SU-DHL-6 (cell line): ENCODE data around the gene NSMF.

Experiments used
- H2AFZ ChIP-seq: fragments of 200-600 bp; sonication (generic); 2 replicates; pipeline ENCODE4 v1.6.1; 2014; ENCODE audit warnings: low read depth, mild to moderate bottlenecking, moderate library complexity, mixed read lengths, antibody characterized with exemption, low read length; ENCODE audit not compliant: severe bottlenecking
- H3F3A ChIP-seq: fragments of 200-600 bp; shearing (Covaris generic); 2 replicates; pipeline ENCODE4 v1.6.0; 2016; ENCODE audit warnings: antibody characterized with exemption, mild to moderate bottlenecking; ENCODE audit not compliant: insufficient read depth
- H3K27ac ChIP-seq: fragments of 200-600 bp; sonication (generic); 2 replicates; pipeline ENCODE4 v1.5.1; 2016; ENCODE audit warnings: low read depth, mild to moderate bottlenecking, low read length, moderate library complexity, mixed read lengths
- H3K27me3 ChIP-seq: fragments of 200-600 bp; sonication (generic), shearing (Covaris generic); 2 replicates; pipeline ENCODE4 v1.6.0; 2014; ENCODE audit warnings: mild to moderate bottlenecking, low read length
- H3K36me3 ChIP-seq: fragments of 200-600 bp; sonication (generic); 2 replicates; pipeline ENCODE4 v1.6.1; 2014; ENCODE audit warnings: mild to moderate bottlenecking, low read length, mixed read lengths
- H3K4me2 ChIP-seq: fragments of 300-600, 200-600 bp; shearing (Covaris generic), sonication (generic); 2 replicates; pipeline ENCODE4 v1.6.0; 2014; ENCODE audit warnings: low read length, low read depth, mild to moderate bottlenecking; ENCODE audit not compliant: poor library complexity, severe bottlenecking
- H3K4me3 ChIP-seq: fragments of 200-600 bp; sonication (generic); 2 replicates; pipeline ENCODE4 v1.5.1; 2014; ENCODE audit warnings: antibody characterized with exemption, low read length, mild to moderate bottlenecking, mixed read lengths; ENCODE audit not compliant: insufficient read depth, poor library complexity, severe bottlenecking
- H3K79me2 ChIP-seq: fragments of 200-600 bp; sonication (generic); 2 replicates; pipeline ENCODE4 v1.6.1; 2014; ENCODE audit warnings: mild to moderate bottlenecking, low read length, moderate library complexity; ENCODE audit not compliant: insufficient read depth
- H3K9ac ChIP-seq: fragments of 200-600 bp; sonication (generic); 2 replicates; pipeline ENCODE4 v1.7.0; 2014; ENCODE audit warnings: mild to moderate bottlenecking, low read length
- H3K9me2 ChIP-seq: fragments of 200-600 bp; sonication (generic); replicated peaks from 2 replicates; pipeline ENCODE4 v1.6.1; 2014; ENCODE audit warnings: low read length; ENCODE audit not compliant: insufficient read depth
- H3K9me3 ChIP-seq: fragments of 200-600 bp; sonication (generic); 2 replicates; pipeline ENCODE4 v1.6.1; 2014; ENCODE audit warnings: low read length, mixed read lengths; ENCODE audit not compliant: insufficient read depth
- H4K20me1 ChIP-seq: fragments of 200-600 bp; sonication (generic); 2 replicates; pipeline ENCODE4 v1.6.1; 2014; ENCODE audit warnings: low read depth, mild to moderate bottlenecking, antibody characterized with exemption, low read length, moderate library complexity, mixed read lengths
- CTCF ChIP-seq: fragments of 200-600 bp; sonication (generic); IDR thresholded peaks from one replicate; pipeline ENCODE4 v1.5.1; 2017; ENCODE audit warnings: antibody characterized with exemption, mild to moderate bottlenecking, low read length, moderate library complexity; ENCODE audit not compliant: insufficient read depth, poor library complexity, severe bottlenecking
- EZH2phosphoT487 ChIP-seq: fragments of 200-600 bp; sonication (generic), shearing (Covaris generic); conservative IDR thresholded peaks from 2 replicates; pipeline ENCODE4 v1.6.1; 2018; ENCODE audit warnings: mild to moderate bottlenecking, antibody characterized with exemption, low read length, moderate library complexity, mixed read lengths

The NSMF gene

DNA sequence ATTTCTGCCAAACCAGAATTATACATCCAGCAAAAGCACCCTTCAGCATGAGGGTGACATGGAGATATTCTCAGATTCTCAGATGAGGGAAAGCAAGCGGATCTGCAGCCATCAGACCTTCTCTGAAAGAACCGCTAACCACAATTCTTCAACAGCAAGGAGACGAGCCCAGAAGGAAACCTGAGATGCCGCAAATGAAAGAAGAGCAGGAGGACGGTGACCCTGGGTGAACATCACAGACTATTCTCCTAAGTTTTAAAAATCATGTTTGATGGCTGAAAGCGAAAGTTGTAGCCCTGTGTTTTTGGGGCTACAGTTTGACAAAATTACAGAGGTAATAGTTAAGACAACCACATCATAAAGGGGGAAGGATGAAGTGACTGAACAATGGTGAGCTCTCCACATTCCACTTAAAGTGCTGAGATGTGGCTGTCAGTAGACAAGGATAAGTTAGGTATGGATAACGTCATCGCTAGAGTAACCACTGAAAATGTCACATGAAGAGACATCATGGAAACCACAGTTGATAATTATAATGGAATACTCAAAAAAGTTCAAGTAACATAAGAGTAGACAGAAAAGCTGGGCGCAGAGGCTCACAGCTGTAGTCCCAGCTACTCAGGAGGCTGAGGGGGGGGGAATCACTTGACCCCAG is 31.5 kb upstream of the NSMF start:
- Histone ChIP-seq H3K4me2 (no peak overlapping the region), H3K9me2 (no peaks in the 10 kb centered on the region), H2AFZ (no peak overlapping the region), H3F3A (no peaks in the 10 kb centered on the region), H3K27me3 (no peaks in the 10 kb centered on the region), H3K4me3 (no peak overlapping the region), H3K9ac (no peak overlapping the region), H3K27ac (no peak overlapping the region), H3K79me2 (no peaks in the 10 kb centered on the region), H3K36me3 (no peaks in the 10 kb centered on the region), H3K9me3 (no peaks in the 10 kb centered on the region), H4K20me1 (no peaks in the 10 kb centered on the region)
- no peak for TF ChIP-seq EZH2phosphoT487
- no peak for TF ChIP-seq CTCF

DNA sequence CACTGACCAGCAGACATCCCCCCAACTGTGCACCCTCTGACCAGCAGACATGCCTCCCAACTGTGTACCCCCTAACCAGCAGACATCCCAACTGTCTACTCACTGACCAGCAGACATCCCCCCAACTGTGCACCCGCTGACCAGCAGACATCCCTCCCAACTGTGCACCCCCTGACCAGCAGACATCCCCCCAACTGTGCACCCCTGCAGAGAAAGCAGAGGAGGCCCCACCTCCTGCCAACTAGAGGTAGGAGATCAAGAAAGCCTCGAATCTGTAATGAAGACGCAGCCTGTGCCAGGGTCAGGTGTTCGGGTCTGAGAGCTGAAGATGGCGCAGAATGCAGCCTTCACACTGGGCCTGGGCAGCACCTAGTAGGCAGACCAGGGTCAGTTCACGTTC is 29.8 kb upstream of the NSMF start:
- Histone ChIP-seq H3K36me3 (no peaks in the 10 kb centered on the region), H3K4me2 (no peak overlapping the region), H2AFZ (no peak overlapping the region), H3K9me3 (no peaks in the 10 kb centered on the region), H3K9me2 (no peaks in the 10 kb centered on the region), H3K27ac (no peak overlapping the region), H3K27me3 (no peaks in the 10 kb centered on the region), H3K9ac (no peak overlapping the region), H3K79me2 (no peaks in the 10 kb centered on the region), H3F3A (no peaks in the 10 kb centered on the region), H4K20me1 (no peaks in the 10 kb centered on the region), H3K4me3 (no peak overlapping the region)
- TF ChIP-seq CTCF (no peak), EZH2phosphoT487 (no peak)

DNA sequence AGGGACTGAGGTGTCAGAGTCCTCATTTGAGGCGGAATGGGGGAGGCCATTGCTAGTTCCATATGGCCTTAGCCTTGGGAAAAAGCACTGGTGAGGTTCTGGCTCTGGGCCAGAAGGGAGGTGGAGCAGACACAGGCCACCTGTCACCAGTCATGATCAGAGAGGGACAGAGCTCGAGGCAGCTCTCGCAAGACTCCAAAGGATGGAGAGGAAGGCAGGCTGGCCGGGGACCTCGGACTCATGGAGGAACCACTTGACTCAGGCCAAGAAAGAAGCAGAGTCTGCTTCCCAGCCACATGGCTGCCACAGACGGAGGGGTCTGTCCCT is 29.2 kb upstream of the NSMF start:
- Histone ChIP-seq H3K4me2 (no peak overlapping the region), H3K9me3 (no peaks in the 10 kb centered on the region), H3K27ac (no peak overlapping the region), H3K36me3 (no peaks in the 10 kb centered on the region), H2AFZ (no peak overlapping the region), H3F3A (no peaks in the 10 kb centered on the region), H3K27me3 (no peaks in the 10 kb centered on the region), H3K9me2 (no peaks in the 10 kb centered on the region), H3K9ac (no peak overlapping the region), H3K79me2 (no peaks in the 10 kb centered on the region), H4K20me1 (no peaks in the 10 kb centered on the region), H3K4me3 (no peak overlapping the region)
- TF ChIP-seq EZH2phosphoT487, result no peak
- TF ChIP-seq CTCF, result no peak
